GM12874 (cell line): ENCODE measurements around the gene ROBO2.

ENCODE experiments used
- TF ChIP-seq, protein P1 (sequence below): IDR thresholded peaks from 2 replicates; pipeline ENCODE4 v1.5.1; 2011; ENCODE audit warnings: low read depth, mild to moderate bottlenecking, control low read depth, low read length, moderate library complexity; ENCODE audit not compliant: insufficient read depth

The ROBO2 gene

DNA sequence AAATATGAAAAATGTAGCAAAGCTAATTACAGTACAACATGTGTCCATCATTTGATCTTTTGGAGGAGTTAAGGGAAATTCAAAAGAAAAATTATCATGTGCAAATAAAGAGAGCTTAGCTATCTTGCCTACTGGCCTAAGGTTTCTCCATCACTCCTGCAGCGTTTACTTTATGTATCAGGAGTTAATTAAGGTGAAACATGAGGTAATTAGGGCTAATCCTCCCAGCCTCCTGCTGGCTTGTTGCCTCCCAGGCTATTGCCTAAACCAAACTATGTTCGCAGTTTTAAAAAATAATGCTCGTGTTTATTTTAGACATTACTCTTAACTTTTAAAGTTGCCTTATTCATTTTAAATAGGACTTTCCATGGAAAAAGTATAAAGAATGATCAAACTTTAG, 367.5 kb downstream of the ROBO2 start:
- TF ChIP-seq, protein P1, sequence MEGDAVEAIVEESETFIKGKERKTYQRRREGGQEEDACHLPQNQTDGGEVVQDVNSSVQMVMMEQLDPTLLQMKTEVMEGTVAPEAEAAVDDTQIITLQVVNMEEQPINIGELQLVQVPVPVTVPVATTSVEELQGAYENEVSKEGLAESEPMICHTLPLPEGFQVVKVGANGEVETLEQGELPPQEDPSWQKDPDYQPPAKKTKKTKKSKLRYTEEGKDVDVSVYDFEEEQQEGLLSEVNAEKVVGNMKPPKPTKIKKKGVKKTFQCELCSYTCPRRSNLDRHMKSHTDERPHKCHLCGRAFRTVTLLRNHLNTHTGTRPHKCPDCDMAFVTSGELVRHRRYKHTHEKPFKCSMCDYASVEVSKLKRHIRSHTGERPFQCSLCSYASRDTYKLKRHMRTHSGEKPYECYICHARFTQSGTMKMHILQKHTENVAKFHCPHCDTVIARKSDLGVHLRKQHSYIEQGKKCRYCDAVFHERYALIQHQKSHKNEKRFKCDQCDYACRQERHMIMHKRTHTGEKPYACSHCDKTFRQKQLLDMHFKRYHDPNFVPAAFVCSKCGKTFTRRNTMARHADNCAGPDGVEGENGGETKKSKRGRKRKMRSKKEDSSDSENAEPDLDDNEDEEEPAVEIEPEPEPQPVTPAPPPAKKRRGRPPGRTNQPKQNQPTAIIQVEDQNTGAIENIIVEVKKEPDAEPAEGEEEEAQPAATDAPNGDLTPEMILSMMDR, result no peak

DNA sequence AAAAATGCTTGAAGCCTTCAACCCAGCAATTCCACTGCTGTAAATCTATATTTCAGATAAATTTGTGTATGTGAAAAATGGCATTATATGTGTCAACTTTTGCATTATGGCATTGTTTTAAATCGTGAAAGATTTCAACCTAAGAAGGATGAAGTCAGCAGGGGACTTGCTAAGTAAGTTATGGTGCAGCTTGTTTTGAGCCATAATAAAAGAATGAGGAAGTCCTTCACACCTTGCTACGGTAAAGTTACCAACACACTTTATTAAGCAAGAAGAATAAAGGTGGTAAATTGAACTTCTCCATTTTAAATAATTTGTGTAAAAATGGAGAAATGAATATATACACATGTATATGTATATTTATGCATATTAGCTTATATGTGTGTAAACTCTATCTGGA, 371.4 kb downstream of the ROBO2 start:
- TF ChIP-seq, protein P1, result no peak

- TF ChIP-seq, protein P1, result no peak
Measured at GRCh38 chr3:77412021-77412438, 372.1 kb downstream of the ROBO2 start.

DNA sequence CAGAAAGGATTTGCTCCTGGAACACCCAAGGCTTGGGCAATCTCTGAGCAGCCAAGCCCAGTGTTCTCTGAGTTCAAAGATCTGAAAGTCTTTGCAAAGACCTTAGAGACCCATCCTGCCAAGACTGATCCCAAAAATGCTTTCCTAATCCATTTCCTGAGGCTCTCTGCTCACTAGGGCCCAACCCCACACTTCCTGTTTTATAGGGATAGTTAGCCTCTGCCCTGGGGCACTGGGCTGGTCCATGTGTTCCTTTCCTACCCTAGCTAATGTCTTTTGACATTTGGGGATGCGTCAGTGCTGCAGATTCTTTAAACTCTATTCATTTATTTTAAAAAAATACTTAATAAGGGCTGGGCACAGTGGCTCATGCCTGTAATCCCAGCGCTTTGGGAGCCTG, 372.7 kb downstream of the ROBO2 start:
- TF ChIP-seq, protein P1, result no peak

DNA sequence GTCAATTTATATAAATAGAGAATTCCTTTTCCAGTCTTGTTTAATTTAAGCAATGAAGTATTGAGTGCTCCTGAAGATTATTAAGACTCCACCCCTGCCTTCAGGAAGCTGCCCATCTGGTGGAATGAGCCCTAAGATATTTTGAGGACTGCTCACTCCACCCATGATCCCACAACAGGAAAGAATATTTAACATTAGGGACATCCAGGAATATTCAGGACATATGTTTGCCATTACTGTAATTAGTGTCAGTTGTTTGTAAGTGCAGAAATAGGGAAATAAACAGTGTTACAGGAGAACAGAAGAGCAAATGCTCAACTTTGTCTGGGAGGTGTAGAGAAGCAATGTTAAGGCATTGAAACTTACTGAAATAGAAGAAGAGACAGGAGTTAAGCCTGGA, 375.0 kb downstream of the ROBO2 start:
- TF ChIP-seq, protein P1, result no peak

- TF ChIP-seq, protein P1, result no peak
Measured at GRCh38 chr3:77420336-77420735, 380.4 kb downstream of the ROBO2 start.

GRCh38 chr3:77421916-77422315, 382.0 kb downstream of the ROBO2 start:
- TF ChIP-seq, protein P1, result no peak

- TF ChIP-seq, protein P1, result no peak
Measured at GRCh38 chr3:77426531-77426930, 386.6 kb downstream of the ROBO2 start.
